Stimulated activated CD4-positive, alpha-beta T cell treated with anti-CD3 and anti-CD28 coated beads, Interleukin-12 subunit alpha, Interleukin-12 subunit beta, amount 100 ng/mL, for 48 hours (primary cell): ENCODE data around the gene CREBZF.

Experiments used
- DNase-seq, 3 donors: peaks; one replicate each; pipeline ENCODE4 v3.0.0-alpha.2; 2020; ENCODE audit warnings: low read depth in 2 of 3, low spot score in 1 of 3

The CREBZF gene, protein sequence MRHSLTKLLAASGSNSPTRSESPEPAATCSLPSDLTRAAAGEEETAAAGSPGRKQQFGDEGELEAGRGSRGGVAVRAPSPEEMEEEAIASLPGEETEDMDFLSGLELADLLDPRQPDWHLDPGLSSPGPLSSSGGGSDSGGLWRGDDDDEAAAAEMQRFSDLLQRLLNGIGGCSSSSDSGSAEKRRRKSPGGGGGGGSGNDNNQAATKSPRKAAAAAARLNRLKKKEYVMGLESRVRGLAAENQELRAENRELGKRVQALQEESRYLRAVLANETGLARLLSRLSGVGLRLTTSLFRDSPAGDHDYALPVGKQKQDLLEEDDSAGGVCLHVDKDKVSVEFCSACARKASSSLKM

GRCh38 chr11:85664615-85665481 is at the start of gene CREBZF:
Gene CREBZF, minus strand, starts transcription at chr11:85665129. Its CDS starts 254 bp downstream, at chr11:85664875.
- peak; percentile 93 to 95 (median 95) for DNase-seq

DNA sequence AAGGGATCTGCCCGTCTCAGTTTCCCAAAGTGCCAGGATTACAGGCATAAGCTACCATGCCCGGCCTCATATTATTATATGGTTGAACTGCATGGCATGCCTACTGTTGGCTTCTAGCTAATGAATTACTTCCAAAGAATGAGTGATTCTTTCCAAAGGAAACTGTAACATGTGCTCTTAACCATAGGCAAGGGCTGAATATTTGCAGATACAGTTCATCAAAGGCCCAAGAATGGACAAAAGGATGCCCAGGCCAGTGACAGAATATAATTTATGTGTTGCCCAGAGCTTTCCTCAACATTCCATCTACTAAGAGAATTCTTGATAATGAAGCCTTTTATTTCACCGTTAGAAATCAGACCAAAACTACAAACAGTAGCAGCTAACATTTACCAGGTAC is 48.0 kb upstream of the CREBZF start:
- no peak for DNase-seq

DNA sequence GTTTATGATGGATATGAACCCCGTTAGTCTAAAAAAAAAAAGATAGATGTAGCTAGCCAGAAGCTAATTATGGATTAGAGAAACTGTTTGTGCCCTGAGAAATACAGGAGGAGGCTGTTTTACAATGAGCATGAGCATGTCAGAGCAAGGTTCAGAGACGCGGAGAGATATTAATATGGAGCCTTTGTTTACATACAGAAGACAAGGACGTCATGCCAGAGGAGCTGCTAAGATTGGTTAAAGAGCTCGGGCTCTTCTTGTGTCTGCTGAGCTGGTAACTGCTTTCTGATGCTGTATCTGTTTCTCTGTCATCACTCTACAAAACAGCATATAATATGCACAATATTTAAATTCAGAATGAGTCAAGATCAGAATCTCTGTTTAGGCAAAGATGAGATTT is 46.0 kb upstream of the CREBZF start:
- no peak for DNase-seq

DNA sequence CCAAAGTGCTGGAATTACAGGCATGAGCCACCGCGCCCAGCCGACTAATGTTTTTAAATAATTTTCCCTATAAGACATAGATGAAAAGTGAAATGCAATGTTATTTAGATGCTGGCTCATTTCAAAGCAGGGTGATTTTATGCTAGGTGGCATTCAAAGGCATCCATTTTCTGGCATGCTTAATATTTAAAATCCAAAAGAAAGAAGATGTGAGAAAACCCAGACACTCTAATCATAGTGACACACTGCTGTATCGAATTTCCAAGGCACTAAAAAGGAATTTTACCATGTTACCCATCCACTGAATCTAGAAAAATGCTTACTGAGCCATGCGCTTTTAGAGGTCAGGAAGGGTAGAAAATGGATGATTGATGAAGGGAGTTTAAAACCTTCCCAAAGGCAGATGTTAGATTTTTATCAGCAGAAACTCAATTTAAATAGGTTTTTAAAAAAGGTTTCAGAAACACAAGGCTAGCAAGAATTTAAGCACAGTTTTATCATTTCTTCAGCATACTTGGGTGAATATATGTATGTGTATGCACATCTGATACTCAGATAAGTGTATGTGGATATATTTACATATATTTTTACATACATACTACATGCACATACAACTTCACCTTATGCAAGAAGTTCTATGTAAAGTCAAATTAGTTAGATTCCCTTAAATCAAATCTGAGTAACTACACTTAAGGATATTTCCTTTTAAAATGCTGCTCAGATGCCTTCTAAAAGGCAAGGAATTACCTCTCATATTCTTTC is 45.2 kb upstream of the CREBZF start:
- no peak for DNase-seq

- no peak for DNase-seq
Observed at GRCh38 chr11:85705800-85706199, 40.9 kb upstream of the CREBZF start.

DNA sequence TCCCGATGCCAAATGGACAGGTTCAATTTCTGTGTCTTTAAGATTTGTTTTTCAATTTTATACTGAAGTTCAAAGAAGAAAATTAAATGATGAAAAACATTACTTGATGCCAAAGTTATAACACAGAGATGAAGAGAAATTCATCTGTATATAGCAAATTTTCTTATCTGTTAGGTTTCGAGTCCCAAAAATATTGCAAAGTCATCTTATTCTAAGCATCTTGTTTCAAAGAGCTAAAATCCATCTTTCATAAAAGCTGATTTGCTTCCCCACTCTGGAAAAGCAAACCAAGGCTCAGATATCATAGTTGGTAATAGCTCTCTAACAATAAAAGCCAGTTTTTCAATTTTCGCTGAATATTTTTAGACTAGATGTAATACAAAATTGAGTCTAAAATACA is 40.0 kb upstream of the CREBZF start:
- DNase-seq = no peak

- DNase-seq = no peak
Observed at GRCh38 chr11:85699957-85700741, 35.2 kb upstream of the CREBZF start.

DNA sequence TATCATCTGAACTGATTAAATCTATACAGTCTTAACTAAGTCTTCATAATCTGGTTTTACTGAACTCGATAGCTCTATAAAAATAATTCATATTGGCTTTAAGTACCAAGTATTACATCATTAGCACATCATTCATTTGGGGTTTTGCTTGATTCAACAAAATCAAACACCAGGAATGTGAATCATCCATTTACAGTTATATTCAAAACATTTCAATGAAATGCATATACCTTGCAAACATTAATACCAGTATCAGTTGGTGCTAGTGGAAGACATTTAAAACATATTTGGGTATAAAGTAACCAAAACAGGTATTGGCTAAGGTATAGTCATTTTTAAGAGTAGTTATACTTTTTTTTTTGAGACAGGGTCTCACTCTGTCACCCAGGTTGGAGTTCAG is 33.3 kb upstream of the CREBZF start:
- DNase-seq = no peak

GRCh38 chr11:85697747-85698146 is 32.8 kb upstream of the CREBZF start:
- DNase-seq = no peak

- DNase-seq = no peak
Observed at GRCh38 chr11:85695546-85695945, 30.6 kb upstream of the CREBZF start.

DNA sequence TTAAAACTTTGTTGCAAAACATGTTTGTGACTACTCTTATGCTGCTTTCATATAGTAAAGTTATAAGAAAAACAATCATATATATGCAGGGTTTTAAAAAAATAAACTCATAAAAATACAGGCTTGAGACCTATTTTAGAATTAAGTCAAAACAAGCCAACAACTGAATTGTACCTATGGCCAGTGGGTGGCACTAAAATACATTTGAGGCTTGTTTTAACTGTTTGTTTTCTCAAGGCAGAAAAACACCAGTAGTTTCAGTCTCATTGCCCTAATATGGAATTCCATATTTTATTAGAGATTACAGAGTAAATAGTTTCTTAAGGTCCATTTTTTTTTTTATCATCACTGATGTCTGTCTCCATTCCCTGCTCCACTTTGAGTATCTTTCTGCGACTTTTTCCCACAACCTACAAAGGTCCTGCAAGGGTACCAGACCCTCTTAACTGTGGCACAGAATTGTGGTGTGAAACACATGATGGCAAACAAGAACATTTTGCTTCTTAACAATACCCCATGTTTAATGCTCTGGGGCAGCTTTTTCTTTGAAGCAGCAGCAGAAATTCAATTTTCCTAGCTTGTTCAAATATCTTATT is 29.6 kb upstream of the CREBZF start:
- DNase-seq = no peak

DNA sequence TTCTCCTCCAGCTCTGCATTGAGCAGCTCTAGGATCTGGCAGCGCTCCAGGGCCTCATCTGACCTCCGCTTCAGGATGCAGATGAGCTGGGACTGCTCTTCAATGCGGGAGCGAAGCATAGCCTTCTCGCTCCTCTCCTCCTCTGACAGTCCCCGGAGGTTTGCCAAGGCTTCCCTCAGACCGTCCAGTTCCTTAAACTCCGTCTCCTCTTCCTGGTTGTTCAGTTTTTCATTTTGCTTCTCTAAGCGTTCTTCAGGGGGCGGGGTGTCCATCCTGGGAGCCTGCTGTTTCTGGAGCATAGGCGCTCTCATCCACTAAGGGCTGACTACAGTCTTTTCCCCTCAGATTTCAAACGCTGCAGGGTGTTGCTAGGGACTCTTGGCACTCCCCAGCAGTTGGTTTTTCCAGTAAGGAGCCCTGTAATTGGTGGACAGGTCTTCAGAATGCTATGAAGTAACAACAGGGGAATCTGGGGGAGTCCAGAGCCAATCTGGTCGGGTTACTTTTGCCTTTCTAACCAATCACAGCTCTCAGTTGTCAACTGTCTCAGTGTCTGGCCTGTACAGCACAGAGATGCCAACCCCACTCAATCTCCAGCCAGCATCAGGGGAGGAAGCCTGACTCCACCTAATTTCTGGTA is 21.0 kb upstream of the CREBZF start, which contains the start of gene CCDC89:
Gene CCDC89 (minus strand): TSS at position 376 of the 640 bp plus-strand sequence. CDS start 65 bp downstream, at position 311.
- no peak for DNase-seq

GRCh38 chr11:85685125-85685819 is 20.3 kb upstream of the CREBZF start:
- DNase-seq = no peak

GRCh38 chr11:85682330-85683305 is 17.7 kb upstream of the CREBZF start:
- peak; percentile 47 to 60 (median 53) for DNase-seq

GRCh38 chr11:85680897-85681296 is 16.0 kb upstream of the CREBZF start:
- no peak for DNase-seq

GRCh38 chr11:85679576-85679975 is 14.6 kb upstream of the CREBZF start:
- DNase-seq = no peak

- DNase-seq = no peak
Observed at GRCh38 chr11:85673393-85673792, 8.5 kb upstream of the CREBZF start.
